Measurements from ENCODE around the gene ITIH4.

The ITIH4 gene

DNA sequence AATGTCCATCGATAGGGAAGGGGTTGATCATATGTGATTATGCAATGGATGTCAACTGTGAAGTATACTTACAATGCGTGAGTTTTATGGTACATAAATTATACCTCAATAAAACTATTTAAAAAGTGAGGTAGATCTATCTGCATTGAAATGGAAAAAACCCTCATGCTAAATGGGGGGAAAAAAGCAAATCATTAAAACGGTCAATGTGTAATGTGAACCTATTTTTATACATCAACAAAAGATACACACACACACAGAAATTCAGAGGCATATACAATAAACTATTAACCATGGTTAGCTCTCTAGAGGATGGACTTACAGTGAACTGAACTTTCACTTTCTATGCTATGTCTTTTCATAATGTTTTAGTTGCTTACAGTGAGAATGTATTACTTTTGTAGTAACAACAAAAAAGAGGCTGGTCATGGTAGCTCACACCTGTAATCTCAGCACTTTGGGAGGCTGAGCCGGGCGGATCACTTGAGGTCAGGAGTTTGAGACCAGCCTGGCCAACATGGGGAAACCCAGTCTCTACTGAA lies 43.8 kb upstream of the ITIH4 start:
- TF ChIP-seq POLR2AphosphoS5 (IDR thresholded peaks at IDR 0.05; ENCODE audit: low read depth, low read length) = no peak
- TF ChIP-seq FOXP2 (optimal IDR thresholded peaks at IDR 0.05; ENCODE audit: borderline replicate concordance, extremely low read depth, extremely low read length, insufficient read depth) = no peak
- no peak for TF ChIP-seq SIN3A (IDR thresholded peaks at IDR 0.05; ENCODE audit: borderline replicate concordance, insufficient read depth, low read length)
- TF ChIP-seq REST (IDR thresholded peaks at IDR 0.05; ENCODE audit: insufficient read depth in 1 of 2, low read depth in 2 of 2, low read length in 2 of 2) = no peak
- no peak for TF ChIP-seq TAF1 (IDR thresholded peaks at IDR 0.05; ENCODE audit: borderline replicate concordance, insufficient read depth, low read length)

DNA sequence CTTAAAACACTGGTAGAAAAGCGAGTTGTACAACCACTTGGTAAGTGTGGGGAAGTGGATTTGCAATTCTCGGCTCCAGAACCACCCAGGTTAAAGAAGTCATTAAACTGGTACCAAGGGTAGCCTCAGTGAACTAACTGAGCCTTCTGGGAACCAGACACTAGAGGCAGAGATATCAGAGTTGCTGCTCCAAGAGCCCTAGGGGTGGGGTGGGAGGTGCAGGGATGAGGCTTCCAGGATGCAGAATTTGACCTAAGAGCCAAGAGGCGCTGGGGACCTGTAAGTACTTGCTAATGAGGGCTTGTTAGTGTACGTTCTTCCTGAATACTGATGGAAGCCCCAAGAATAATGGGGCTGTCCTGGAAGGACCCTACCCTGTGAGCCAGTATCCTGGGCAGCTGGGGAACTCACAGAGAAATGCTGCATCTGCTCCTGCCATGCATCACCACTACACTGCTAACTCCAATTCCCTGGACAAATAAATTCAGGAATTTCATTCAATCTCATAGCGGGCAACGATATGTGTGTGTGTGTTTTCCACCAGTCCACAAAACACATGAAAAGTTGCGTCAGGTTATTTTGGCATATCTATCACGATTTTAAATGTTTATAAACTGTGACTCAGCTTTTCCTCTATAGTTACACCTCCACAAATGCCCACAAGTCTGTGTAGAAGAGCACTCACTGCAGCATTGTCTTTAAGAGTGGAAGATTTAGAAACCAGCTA lies 43.1 kb upstream of the ITIH4 start:
- TF ChIP-seq SIN3A (IDR thresholded peaks at IDR 0.05; ENCODE audit: borderline replicate concordance, insufficient read depth, low read length) (no peak), POLR2AphosphoS5 (IDR thresholded peaks at IDR 0.05; ENCODE audit: low read depth, low read length) (no peak), REST (IDR thresholded peaks at IDR 0.05; ENCODE audit: insufficient read depth in 1 of 2, low read depth in 2 of 2, low read length in 2 of 2) (no peak), FOXP2 (optimal IDR thresholded peaks at IDR 0.05; ENCODE audit: borderline replicate concordance, extremely low read depth, extremely low read length, insufficient read depth) (no peak), TAF1 (IDR thresholded peaks at IDR 0.05; ENCODE audit: borderline replicate concordance, insufficient read depth, low read length) (no peak)

- TF ChIP-seq FOXP2 (optimal IDR thresholded peaks at IDR 0.05; ENCODE audit: borderline replicate concordance, extremely low read depth, extremely low read length, insufficient read depth) (no peak), REST (IDR thresholded peaks at IDR 0.05; ENCODE audit: insufficient read depth in 1 of 2, low read depth in 2 of 2, low read length in 2 of 2) (no peak), POLR2AphosphoS5 (IDR thresholded peaks at IDR 0.05; ENCODE audit: low read depth, low read length) (no peak), TAF1 (IDR thresholded peaks at IDR 0.05; ENCODE audit: borderline replicate concordance, insufficient read depth, low read length) (no peak), SIN3A (IDR thresholded peaks at IDR 0.05; ENCODE audit: borderline replicate concordance, insufficient read depth, low read length) (no peak)
These were observed 41.8 kb upstream of the ITIH4 start for GRCh38 chr3:52872245-52872644.

DNA sequence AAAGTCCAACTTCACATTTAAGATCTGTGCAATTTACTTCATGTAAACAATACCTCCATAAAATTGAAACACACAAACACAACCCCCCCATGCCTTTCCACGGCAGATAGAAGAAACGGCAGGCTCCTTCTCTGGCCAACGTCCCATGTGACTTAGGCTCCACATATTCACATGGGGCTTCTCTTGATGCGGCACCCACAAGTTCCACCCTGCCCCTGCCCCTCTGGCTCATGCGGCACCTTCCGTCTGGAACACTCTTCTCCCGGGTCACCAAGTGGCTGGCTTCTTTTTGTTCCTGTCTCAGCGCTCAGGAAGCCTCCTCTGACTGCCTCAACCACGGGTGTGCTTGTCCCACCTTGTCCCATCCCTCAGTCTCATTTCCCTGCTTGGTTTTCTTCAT lies 41.3 kb upstream of the ITIH4 start:
- TF ChIP-seq POLR2AphosphoS5 (IDR thresholded peaks at IDR 0.05; ENCODE audit: low read depth, low read length) (no peak), FOXP2 (optimal IDR thresholded peaks at IDR 0.05; ENCODE audit: borderline replicate concordance, extremely low read depth, extremely low read length, insufficient read depth) (no peak), SIN3A (IDR thresholded peaks at IDR 0.05; ENCODE audit: borderline replicate concordance, insufficient read depth, low read length) (no peak), TAF1 (IDR thresholded peaks at IDR 0.05; ENCODE audit: borderline replicate concordance, insufficient read depth, low read length) (no peak), REST (IDR thresholded peaks at IDR 0.05; ENCODE audit: insufficient read depth in 1 of 2, low read depth in 2 of 2, low read length in 2 of 2) (no peak)

Data from PFSK-1 (cell line).